Prostate gland (tissue), 2 donors: ENCODE data around the gene RAB4A.
A peak's percentile ranks its signal among the peaks of the same experiment; 100 is the strongest.

Experiments used
- CTCF ChIP-seq, 4 experiments: fragments of 200-600 bp in 2 of 4; fragments of 450-650 bp in 2 of 4; sonication (generic) in 2 of 4; IDR thresholded peaks; 1 replicate in 3 of 4; 2 replicates in 1 of 4; pipeline ENCODE4 v1.5.1; 2016 to 2019; ENCODE audit warnings: antibody characterized with exemption in 4 of 4, mild to moderate bottlenecking in 2 of 4, moderate library complexity in 2 of 4
- POLR2A ChIP-seq: fragments of 450-650 bp; IDR thresholded peaks from one replicate; pipeline ENCODE4 v1.6.1; 2016; ENCODE audit warnings: antibody characterized with exemption, mild to moderate bottlenecking
- POLR2AphosphoS5 ChIP-seq: sonication (generic); formaldehyde crosslinking; IDR thresholded peaks from one replicate; pipeline ENCODE4 v1.6.1; 2017; ENCODE audit warnings: antibody characterized with exemption

GRCh38 chr1:229280037-229280828 is 9.3 kb downstream of the RAB4A start:
- TF ChIP-seq CTCF (IDR thresholded peaks at IDR 0.05) = no peak
- TF ChIP-seq POLR2AphosphoS5 = peak; percentile 55
- TF ChIP-seq POLR2A = no peak
